DMS 273 (cell line): ENCODE results near the gene OR7G2.
A peak's percentile ranks its signal among the peaks of the same experiment; 100 is the strongest.

Experiments used
- DNase-seq: peaks from one replicate; lab custom pipeline; 2025; ENCODE audit not compliant: unreplicated experiment; lab: John Stamatoyannopoulos, UW

The OR7G2 gene

DNA sequence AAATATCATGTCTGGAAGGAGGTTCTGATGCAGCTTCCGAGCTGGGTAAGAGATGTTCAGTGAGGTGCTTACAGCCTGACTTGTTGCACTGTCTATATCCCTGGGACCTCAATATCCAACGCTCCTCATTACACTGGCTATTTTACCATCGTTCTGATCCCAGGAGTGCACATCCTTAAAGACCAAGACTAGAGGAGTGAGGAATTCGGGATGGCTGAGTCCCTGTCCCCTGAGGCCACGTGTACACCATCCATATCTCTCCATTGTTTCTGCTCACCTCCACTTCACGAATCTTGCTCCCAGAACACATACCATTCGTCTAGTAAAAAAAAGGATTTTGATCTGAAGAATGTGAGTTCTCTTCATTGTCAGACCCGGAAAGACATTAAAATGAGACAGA is at the start of gene OR7G2:
Gene OR7G2 (minus strand): TSS at position 101 of the 400 bp plus-strand sequence. CDS start 4,232 bp downstream, outside the sequence.
- no peak for DNase-seq

DNA sequence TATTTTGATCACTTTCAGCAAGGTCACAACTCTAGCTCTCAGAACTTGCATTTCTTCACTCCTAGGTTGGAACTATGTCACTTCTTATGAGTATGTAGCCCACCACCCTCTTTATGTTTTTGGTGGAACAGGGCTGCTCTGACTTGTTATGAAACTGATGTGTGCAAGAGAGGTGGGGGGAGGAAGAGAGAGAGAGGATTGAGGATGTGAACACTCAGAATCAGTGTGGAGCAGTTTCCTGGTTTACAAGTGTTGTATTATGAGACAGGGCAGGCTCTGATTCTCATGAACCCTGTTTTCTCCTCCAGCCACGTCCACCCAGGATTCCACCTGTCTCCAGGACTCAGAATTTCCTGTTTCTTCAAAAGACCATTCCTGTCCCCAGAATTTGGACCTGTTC is 49.0 kb upstream of the OR7G2 start:
- no peak for DNase-seq

DNA sequence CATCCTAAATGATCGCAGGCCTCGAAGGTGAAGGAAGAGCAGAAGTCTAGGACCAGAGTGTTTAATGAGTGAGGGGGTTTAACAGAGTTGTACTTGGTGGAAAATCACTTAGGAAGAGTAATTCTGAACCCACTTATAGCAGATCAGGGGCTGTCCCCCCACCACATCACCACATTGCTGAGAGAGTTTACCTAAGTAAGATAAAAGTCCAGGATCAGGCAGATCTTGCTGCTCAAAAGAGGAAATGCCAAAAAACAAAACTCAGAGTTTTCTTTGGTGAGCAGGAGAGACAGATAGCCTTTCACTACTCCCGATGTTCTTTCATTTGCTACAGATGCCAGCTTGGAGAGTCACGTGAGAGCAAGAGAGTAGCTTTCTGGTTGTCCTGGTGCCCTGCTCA is 48.3 kb upstream of the OR7G2 start:
- DNase-seq, result no peak

- no peak for DNase-seq
These were observed 44.1 kb upstream of the OR7G2 start for GRCh38 chr19:9151367-9151766.

GRCh38 chr19:9150650-9151049 is 43.4 kb upstream of the OR7G2 start:
- DNase-seq, result no peak

DNA sequence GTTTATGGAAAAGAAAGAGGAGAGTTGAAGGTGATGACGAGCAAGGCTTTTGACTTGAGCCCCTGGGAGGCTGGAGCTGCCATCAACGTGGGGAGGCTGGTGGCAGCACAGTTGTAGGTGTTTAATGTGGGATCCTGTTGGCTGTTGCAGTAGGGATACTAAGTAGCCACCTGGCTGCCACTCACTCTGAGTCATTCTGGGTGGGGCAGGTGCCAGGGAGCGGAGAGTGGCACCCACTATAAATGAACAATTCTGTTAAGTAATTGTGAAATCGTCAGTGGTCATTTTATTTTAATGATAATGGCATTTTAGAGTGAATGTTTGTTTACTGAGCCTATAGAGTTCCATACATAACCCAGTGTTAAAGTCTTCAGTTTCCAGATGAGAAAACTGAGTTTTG is 42.7 kb upstream of the OR7G2 start:
- no peak for DNase-seq

- DNase-seq, result no peak
These were observed 41.4 kb upstream of the OR7G2 start for GRCh38 chr19:9148697-9149096.

- DNase-seq, result no peak
These were observed 39.6 kb upstream of the OR7G2 start for GRCh38 chr19:9146882-9147281.

DNA sequence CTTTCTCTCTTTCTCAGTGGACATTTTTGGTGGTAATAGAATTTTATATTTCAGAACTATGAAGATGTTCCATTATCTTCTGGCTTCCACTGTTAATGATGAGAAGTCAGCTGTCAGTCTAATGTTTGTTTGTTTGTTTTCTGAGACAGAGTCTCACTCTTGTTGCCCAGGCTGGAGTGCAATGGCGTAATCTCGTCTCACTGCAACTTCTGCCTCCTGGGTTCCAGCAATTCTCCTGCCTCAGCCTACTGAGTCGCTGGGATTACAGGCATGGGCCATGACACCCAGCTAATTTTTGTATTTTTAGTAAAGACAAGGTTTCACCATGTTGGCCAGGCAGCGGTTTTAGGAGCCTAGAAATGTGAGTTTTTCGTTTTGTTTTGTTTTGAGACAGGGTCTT is 37.6 kb upstream of the OR7G2 start:
- no peak for DNase-seq

DNA sequence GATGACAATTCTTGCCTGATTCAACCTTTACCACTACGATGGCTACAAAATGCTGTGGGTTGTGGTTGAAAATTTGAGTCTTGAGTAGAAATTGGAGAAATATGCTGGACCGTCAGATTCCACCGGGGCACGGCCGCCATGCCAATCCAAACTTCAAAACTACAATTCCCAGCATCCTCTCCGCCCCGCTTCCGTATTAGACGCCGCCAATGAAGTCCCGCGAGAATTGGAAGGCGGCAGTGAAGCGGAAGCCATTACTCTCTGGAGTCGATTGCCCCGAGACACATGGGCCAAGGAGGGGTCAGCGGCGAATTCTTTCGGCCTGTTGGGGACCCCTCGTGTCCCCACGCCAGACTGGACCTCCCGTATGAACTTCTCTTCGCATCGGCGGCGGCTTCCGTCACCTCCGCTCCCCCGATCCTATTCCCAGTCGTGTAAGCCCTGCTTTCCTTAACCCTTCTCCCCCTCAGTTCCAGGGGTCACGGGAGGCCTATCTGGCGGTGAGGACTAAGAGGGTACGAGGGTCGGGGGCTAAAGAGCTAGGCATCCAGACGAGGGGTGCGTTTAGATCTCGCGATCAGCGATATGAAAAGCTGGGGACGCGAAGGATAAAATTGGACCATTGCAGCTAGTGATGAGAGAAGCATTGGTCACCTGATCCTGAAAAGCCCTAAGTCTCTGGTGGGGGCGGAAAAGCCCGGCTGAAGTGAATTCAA is 33.0 kb upstream of the OR7G2 start, which contains the start of gene ZNF317:
Gene ZNF317 (plus strand): TSS at position 239 of the 716 bp plus-strand sequence. CDS start 15,620 bp downstream, outside the sequence.
- peak; percentile 97 for DNase-seq

GRCh38 chr19:9139609-9140158 is 32.4 kb upstream of the OR7G2 start:
- DNase-seq, result no peak

DNA sequence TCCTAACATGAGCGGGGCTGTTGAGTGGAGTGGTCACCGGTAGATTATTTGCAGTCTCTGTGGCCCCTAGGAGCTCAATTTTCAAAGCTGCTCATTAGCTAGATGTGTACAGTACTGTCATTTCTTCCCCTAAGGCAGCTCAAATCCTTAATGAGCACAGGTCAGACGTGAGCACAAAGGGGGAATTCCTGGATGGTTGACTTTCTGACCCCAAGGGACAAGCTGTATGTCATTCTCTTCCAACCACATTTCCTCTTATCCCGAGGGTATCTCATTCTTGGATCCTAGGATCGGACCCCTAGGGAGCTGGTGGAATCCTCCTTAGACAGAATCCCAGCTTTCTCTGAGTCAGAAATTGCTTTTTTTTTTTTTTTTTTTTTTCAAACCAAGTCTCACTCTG is 25.1 kb upstream of the OR7G2 start:
- no peak for DNase-seq

- DNase-seq, result no peak
These were observed 23.7 kb upstream of the OR7G2 start for GRCh38 chr19:9130965-9131364.

GRCh38 chr19:9128171-9128570 is 20.9 kb upstream of the OR7G2 start:
- no peak for DNase-seq

- DNase-seq, result no peak
These were observed 19.7 kb upstream of the OR7G2 start, which contains the start of gene OR7G3 for GRCh38 chr19:9126900-9127405. Gene OR7G3 (minus strand): TSS chr19:9126950. CDS start chr19:9126950, 0 bp downstream.

GRCh38 chr19:9116547-9116946 is 9.3 kb upstream of the OR7G2 start:
- DNase-seq, result no peak

- DNase-seq, result no peak
These were observed 8.1 kb upstream of the OR7G2 start, which contains the start of gene OR7G1 for GRCh38 chr19:9115307-9115813. Gene OR7G1 (minus strand): TSS chr19:9115763. CDS start chr19:9115763, 0 bp downstream.

DNA sequence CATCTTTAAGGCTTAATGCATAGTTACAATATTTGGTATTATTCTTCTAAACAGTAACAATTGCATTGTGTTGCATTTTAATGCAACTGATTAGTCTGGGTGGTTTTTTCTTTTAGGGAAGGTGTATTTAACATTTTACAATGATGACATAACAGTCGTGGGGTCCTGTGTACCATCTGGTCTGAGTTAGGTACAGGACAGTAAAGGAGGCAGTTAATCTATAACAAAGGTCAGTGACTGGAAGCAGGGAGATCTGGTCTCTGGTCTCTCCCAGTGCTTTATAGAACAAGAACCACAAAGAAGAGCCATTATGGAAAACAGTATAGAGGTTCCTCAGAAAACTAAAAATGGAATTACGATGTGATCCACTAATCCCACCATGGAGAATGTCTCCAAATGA is 2.7 kb upstream of the OR7G2 start:
- no peak for DNase-seq

DNA sequence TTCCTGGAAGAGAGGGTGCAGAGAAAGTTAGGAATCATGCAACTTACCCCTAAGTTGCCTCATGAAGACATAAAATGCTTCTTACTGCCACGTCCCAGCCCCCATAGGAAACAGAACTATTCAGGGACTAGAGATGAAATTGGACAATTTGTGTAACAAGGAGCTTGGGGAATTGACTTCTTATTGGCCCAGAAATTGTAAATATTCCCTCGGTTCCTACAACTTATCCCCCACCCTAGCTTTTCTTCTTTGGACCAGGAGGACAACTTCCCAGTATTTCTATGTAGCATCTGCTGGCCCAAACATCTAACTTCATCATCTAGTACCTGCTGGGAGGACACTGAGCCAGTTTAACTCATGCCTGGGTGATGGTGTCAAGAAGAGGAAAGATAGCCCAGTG is 20.5 kb downstream of the OR7G2 start, which contains the start of gene OR1M1:
Gene OR1M1 (plus strand): TSS at position 301 of the 400 bp plus-strand sequence. CDS start 6,184 bp downstream, outside the sequence.
- no peak for DNase-seq

DNA sequence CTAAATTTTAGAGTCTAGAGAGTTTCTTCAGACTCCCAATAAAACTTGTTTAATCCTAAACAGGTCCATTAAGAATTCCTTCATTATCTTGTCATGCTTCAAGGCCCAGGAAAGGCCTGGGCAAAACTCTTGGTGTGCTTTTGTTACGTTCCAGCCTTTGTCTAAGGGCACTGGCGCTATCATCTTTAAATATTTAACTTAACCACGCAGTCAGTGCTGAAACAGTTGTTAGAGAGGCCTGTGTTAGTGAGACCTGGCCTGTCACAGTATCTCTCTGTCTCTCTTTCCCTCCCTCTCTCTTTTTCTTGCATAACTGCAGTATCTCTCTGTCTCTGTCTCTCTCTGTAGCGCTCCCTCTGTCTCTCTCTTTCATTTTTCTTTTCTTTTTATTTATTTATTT is 28.6 kb downstream of the OR7G2 start:
- DNase-seq, result no peak

DNA sequence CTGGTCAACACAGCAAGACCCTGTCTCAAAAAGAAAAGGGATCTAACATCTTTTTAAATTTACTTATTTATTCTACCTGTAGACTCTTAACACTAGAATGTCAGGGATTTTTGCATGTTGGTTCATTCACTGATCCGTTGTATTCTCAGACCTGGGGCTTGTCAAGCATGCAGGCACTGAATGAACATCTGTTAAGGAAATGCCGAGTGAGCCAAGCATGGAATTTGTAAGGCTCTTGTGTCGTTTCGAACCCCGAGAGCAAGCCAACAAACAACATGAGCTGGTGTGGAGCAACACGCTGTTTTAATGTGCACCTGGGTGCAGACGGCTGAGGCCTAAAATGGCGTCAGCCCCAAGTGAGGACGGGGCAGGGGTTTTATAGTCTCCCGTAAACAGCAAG is 30.4 kb downstream of the OR7G2 start:
- DNase-seq, result peak; percentile 16
